Neural progenitor cell (in vitro differentiated cells): ENCODE measurements around the gene RPS13. TPM values are rescaled to one million over a fixed set of nuclear protein-coding genes. Genes with fewer than 3 reads are reported as not detected.
"Not testable (repeated sequence)": the region's sequence is repeated elsewhere in the genome, so short reads cannot be mapped to it uniquely, and the experiment has no call there.

Experiments used
- DNase-seq: peaks from one replicate; pipeline ENCODE4 v3.0.0-alpha.2; 2016; ENCODE audit warnings: low spot score
- H2AFZ ChIP-seq: fragments of 200-600 bp; sonication (generic); replicated peaks from 2 replicates; pipeline ENCODE4 v1.6.1; 2016; ENCODE audit warnings: antibody characterized with exemption
- H3F3A ChIP-seq: fragments of 200-600 bp; sonication (generic); 2 replicates; pipeline ENCODE4 v1.6.1; 2016; ENCODE audit warnings: antibody characterized with exemption, low read depth
- H3K27ac ChIP-seq: fragments of 200-600 bp; sonication (generic); 2 replicates; pipeline ENCODE4 v1.5.1; 2016; ENCODE audit warnings: mild to moderate bottlenecking
- H3K27me3 ChIP-seq: fragments of 200-600 bp; sonication (generic); 2 replicates; pipeline ENCODE4 v1.6.1; 2016; ENCODE audit warnings: mild to moderate bottlenecking, moderate library complexity
- H3K36me3 ChIP-seq: fragments of 200-600 bp; sonication (generic); 2 replicates; pipeline ENCODE4 v1.5.1; 2016
- H3K4me1 ChIP-seq: fragments of 200-600 bp; sonication (generic); 2 replicates; pipeline ENCODE4 v1.6.1; 2016; ENCODE audit warnings: mixed run types
- H3K4me2 ChIP-seq: fragments of 200-600 bp; sonication (generic); 2 replicates; pipeline ENCODE4 v1.6.1; 2016
- H3K4me3 ChIP-seq: fragments of 200-600 bp; sonication (generic); 2 replicates; pipeline ENCODE4 v1.5.1; 2016
- H3K79me2 ChIP-seq: fragments of 200-600 bp; sonication (generic); 2 replicates; pipeline ENCODE4 v1.6.1; 2016; ENCODE audit warnings: low read depth
- H3K9ac ChIP-seq: fragments of 200-600 bp; sonication (generic); 2 replicates; pipeline ENCODE4 v1.6.1; 2016
- H3K9me3 ChIP-seq: fragments of 200-600 bp; sonication (generic); 2 replicates; pipeline ENCODE4 v1.5.1; 2016; ENCODE audit warnings: low read depth
- H4K20me1 ChIP-seq: fragments of 200-600 bp; sonication (generic); 2 replicates; pipeline ENCODE4 v1.6.1; 2016; ENCODE audit warnings: low read depth
- H3K27ac Mint-ChIP-seq: 3 replicates; pipeline ENCODE4 v1.8.0; 2021; ENCODE audit warnings: mixed read lengths
- H3K27me3 Mint-ChIP-seq: 2 replicates; pipeline ENCODE4 v1.8.0; 2022; ENCODE audit warnings: low read depth, mild to moderate bottlenecking, inconsistent platforms, moderate library complexity, mixed read lengths; ENCODE audit not compliant: insufficient read depth
- H3K36me3 Mint-ChIP-seq: 3 replicates; pipeline ENCODE4 v1.8.0; 2021; ENCODE audit warnings: mixed read lengths
- H3K4me1 Mint-ChIP-seq: 3 replicates; pipeline ENCODE4 v1.8.0; 2021; ENCODE audit warnings: mixed read lengths
- H3K4me3 Mint-ChIP-seq: 3 replicates; pipeline ENCODE4 v1.8.0; 2021; ENCODE audit warnings: mild to moderate bottlenecking, moderate library complexity, mixed read lengths
- H3K9me3 Mint-ChIP-seq: 3 replicates; pipeline ENCODE4 v1.8.0; 2020; ENCODE audit warnings: mixed read lengths
- CTCF ChIP-seq: fragments of 200-600 bp; sonication (generic); IDR thresholded peaks from 2 replicates; pipeline ENCODE4 v1.5.1; 2017; ENCODE audit warnings: antibody characterized with exemption, mild to moderate bottlenecking
- EZH2 ChIP-seq: fragments of 200-600 bp; sonication (generic); IDR thresholded peaks from 2 replicates; pipeline ENCODE4 v1.6.1; 2017; ENCODE audit warnings: antibody characterized with exemption, mild to moderate bottlenecking, moderate library complexity
- EZH2phosphoT487 ChIP-seq: fragments of 200-600 bp; sonication (generic); IDR thresholded peaks from 2 replicates; pipeline ENCODE4 v1.6.1; 2017; ENCODE audit warnings: antibody characterized with exemption
- total RNA-seq: library from RNA; depleted of rRNA; stranded (reverse); fragments of >200 nt; gene quantifications from 2 replicates; pipeline ENCODE4 v1.2.3, GENCODE V29; 2015; ENCODE audit warnings: low replicate concordance

The RPS13 gene
- total RNA-seq, 1 donor from 2014 or later: 1,918 TPM

DNA sequence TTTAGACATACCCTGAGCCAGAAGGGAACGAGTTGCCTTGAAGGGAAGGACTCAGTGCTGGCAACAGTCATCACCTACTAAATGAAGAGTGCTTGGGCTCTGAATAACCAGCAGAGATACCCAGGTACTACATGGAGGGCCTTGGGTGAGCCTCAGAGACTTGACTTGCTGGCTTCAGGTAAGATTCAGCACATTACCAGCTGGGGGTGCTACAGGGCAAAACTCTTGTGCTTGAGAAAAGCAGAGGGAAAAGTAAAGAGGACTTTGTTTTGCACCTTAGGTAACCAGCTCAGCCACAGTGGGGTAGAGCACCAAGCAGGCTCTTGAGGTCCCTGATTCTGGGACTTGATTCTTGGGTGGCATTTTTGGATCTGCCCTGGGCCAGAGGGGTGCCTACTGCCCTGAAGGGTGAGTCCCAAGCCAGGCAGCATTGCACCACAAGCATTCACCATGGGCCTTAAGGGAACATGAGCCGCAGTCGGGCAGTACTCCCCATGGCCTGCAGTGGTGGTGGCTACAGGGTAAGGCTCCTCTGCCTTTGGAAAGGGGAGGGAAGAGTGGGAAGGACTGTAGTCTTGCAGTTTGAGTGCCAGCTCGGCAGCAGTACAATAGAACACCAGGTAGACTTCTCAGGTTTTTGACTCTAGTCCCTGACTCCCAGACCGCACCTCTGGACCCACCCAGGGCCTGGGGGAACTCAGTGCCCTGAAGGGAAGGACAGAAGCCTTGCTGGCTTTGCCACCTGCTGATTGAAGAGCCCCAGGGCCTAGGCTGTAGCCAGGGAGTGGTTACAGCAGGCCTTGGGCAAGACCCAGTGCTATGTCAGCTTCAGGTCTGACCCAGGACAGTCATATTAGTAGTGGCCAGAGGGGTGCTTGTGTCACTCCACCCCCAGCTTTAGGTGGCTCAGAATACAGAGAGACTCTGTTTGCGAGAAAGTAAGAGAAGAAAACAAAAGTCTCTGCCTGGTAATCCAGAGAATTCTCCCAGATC is 40.5 kb downstream of the RPS13 start:
- Histone ChIP-seq H3K27me3 (no peaks in the 10 kb centered on the region), H4K20me1 (no peaks in the 10 kb centered on the region), H3K4me3 (no peak overlapping the region), H3K79me2 (no peaks in the 10 kb centered on the region), H3K4me2 (no peak overlapping the region), H3F3A (no peaks in the 10 kb centered on the region), H3K9me3 (no peaks in the 10 kb centered on the region), H3K27ac (no peak overlapping the region), H3K9ac (no peak overlapping the region), H3K36me3 (no peaks in the 10 kb centered on the region), H3K4me1 (no peaks in the 10 kb centered on the region), H2AFZ (no peak overlapping the region)
- Mint-ChIP-seq H3K27ac (no peak overlapping the region), H3K27me3 (no peaks in the 10 kb centered on the region), H3K4me1 (no peaks in the 10 kb centered on the region), H3K36me3 (peaks cover 8% of the 10 kb centered on the region), H3K9me3 (peaks cover 20% of the 10 kb centered on the region), H3K4me3 (no peak overlapping the region)
- peak; percentile 44 for DNase-seq
- peak; percentile 44 for TF ChIP-seq CTCF
- no peak for TF ChIP-seq EZH2phosphoT487
- TF ChIP-seq EZH2: no peak

DNA sequence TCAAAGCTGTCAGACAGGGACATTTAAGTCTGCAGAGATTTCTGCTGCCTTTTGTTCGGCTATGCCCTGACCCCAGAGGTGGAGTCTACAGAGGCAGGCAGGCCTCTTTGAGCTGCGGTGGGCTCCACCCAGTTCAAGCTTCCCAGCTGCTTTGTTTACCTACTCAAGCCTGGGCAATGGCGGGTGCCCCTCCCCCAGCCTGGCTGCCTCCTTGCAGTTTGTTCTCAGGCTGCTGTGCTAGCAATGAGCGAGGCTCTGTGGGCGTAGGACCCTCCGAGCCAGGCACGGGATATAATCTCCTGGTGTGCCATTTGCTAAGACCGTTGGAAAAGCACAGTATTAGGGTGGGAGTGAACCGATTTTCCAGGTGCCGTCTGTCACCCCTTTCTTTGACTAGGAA is 43.4 kb downstream of the RPS13 start:
- not testable (repeated sequence) for H4K20me1 ChIP-seq, H3K9ac ChIP-seq, H3K4me1 ChIP-seq, H3K4me3 Mint-ChIP-seq, H3K36me3 Mint-ChIP-seq, H3K4me1 Mint-ChIP-seq, DNase-seq, H3K4me3 ChIP-seq, H3K9me3 ChIP-seq, H3K79me2 ChIP-seq, H3K36me3 ChIP-seq, H3K27ac Mint-ChIP-seq, H3F3A ChIP-seq, H3K4me2 ChIP-seq, H2AFZ ChIP-seq, H3K27me3 Mint-ChIP-seq, H3K27ac ChIP-seq, H3K27me3 ChIP-seq
- peaks cover 24% of the 10 kb centered on the region for H3K9me3 Mint-ChIP-seq

DNA sequence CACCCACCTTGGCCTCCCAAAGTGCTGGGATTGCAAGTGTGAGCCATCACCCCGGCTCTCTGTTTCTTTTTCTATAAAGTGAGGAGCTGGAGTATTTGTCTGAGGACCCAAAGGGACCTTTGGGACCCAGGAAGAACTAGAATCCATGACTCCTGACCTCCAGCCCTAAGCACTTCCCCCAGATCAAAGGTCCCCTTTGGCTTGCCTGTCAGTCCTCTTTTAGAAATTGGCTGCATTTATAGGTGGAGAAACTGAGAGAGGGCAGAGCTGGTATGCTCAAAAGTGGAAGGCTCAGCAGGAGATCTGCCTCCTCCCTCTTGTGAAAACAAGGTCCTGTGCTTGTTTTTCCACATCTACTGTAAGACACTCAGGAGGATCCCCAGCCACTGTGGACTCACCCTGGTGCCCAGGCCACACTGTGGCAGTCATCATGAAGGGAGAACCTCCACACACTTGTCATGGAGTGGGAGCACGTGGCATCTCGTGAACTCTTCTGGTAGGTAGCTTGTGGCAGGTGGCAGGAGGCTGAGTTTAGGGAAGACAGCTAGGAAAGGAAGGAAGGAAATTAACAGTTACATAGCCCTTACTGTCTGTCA is 50.9 kb downstream of the RPS13 start:
- Histone ChIP-seq H3K27ac (no peak overlapping the region), H3K27me3 (no peaks in the 10 kb centered on the region), H3K79me2 (no peaks in the 10 kb centered on the region), H2AFZ (no peak overlapping the region), H3K4me1 (no peaks in the 10 kb centered on the region), H3K4me3 (no peak overlapping the region), H3K36me3 (no peaks in the 10 kb centered on the region), H3F3A (no peaks in the 10 kb centered on the region), H4K20me1 (no peaks in the 10 kb centered on the region), H3K4me2 (no peak overlapping the region), H3K9ac (no peak overlapping the region), H3K9me3 (no peaks in the 10 kb centered on the region)
- no peak overlapping the region for H3K4me3 Mint-ChIP-seq
- H3K4me1 Mint-ChIP-seq: no peaks in the 10 kb centered on the region
- H3K9me3 Mint-ChIP-seq: peaks cover 4% of the 10 kb centered on the region
- no peak for DNase-seq
- H3K27ac Mint-ChIP-seq: no peak overlapping the region
- TF ChIP-seq CTCF: no peak
- no peak for TF ChIP-seq EZH2
- no peak for TF ChIP-seq EZH2phosphoT487
- no peaks in the 10 kb centered on the region for H3K36me3 Mint-ChIP-seq
- peaks cover 10% of the 10 kb centered on the region for H3K27me3 Mint-ChIP-seq

GRCh38 chr11:17024924-17025323 is 52.5 kb downstream of the RPS13 start:
- H3K36me3 ChIP-seq: no peaks in the 10 kb centered on the region
- no peaks in the 10 kb centered on the region for H3K9me3 ChIP-seq
- H3K27me3 Mint-ChIP-seq: peaks cover 10% of the 10 kb centered on the region
- H4K20me1 ChIP-seq: no peaks in the 10 kb centered on the region
- no peak overlapping the region for H3K4me3 Mint-ChIP-seq
- H3K4me1 ChIP-seq: no peaks in the 10 kb centered on the region
- H3K79me2 ChIP-seq: no peaks in the 10 kb centered on the region
- no peak for DNase-seq
- no peaks in the 10 kb centered on the region for H3K9me3 Mint-ChIP-seq
- H3K27me3 ChIP-seq: no peaks in the 10 kb centered on the region
- H3K36me3 Mint-ChIP-seq: peaks cover 3% of the 10 kb centered on the region
- no peak overlapping the region for H3K9ac ChIP-seq
- H3K4me2 ChIP-seq: no peak overlapping the region
- no peak for TF ChIP-seq CTCF
- TF ChIP-seq EZH2phosphoT487: no peak
- TF ChIP-seq EZH2: no peak
- no peak overlapping the region for H2AFZ ChIP-seq
- H3K4me1 Mint-ChIP-seq: no peaks in the 10 kb centered on the region
- H3K27ac ChIP-seq: no peak overlapping the region
- H3K27ac Mint-ChIP-seq: peak overlapping the region; percentile 34
- no peak overlapping the region for H3K4me3 ChIP-seq
- H3F3A ChIP-seq: no peaks in the 10 kb centered on the region
